Measurements from ENCODE around the gene PLXNA3.

The PLXNA3 gene

DNA sequence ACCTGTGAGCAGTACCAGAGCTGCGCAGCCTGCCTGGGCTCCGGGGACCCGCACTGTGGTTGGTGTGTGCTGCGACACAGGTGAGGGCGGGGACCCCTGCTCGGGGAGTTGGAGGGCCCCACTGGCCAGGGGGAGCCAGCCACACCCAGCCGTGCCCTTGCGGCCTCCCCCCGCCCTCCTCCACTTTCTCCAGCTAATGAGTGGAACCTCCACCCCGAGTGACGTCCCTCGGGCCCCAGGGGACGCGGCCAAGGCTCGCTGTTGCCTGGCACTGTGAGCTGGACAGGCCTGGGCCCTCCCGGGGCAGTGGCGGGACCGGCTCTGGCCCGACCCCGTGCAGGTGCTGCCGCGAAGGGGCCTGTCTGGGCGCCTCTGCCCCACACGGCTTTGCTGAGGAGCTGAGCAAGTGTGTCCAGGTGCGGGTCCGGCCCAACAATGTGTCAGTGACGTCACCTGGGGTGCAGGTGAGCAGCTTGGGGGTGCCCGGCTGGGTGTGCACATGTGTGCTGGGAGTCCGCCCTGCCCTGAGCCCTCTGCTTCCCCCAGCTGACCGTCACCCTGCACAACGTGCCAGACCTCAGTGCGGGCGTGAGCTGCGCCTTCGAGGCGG is 5.6 kb downstream of the PLXNA3 start:
- TF ChIP-seq POLR2AphosphoS5 (IDR thresholded peaks at IDR 0.05; ENCODE audit: low read depth, low read length) (no peak), POLR2A (IDR thresholded peaks at IDR 0.05; ENCODE audit: low read depth, low read length) (no peak), TAF1 (IDR thresholded peaks at IDR 0.05; ENCODE audit: borderline replicate concordance, low read depth, low read length) (no peak)
- DNase-seq (ENCODE audit: insufficient read length) (no peak), FAIRE-seq (no peak)

GRCh38 chrX:154464806-154465365 is 6.8 kb downstream of the PLXNA3 start:
- DNase-seq (ENCODE audit: insufficient read length) (no peak), FAIRE-seq (no peak)
- TF ChIP-seq POLR2A (IDR thresholded peaks at IDR 0.05; ENCODE audit: low read depth, low read length) (no peak), TAF1 (IDR thresholded peaks at IDR 0.05; ENCODE audit: borderline replicate concordance, low read depth, low read length) (no peak), POLR2AphosphoS5 (IDR thresholded peaks at IDR 0.05; ENCODE audit: low read depth, low read length) (no peak)

DNA sequence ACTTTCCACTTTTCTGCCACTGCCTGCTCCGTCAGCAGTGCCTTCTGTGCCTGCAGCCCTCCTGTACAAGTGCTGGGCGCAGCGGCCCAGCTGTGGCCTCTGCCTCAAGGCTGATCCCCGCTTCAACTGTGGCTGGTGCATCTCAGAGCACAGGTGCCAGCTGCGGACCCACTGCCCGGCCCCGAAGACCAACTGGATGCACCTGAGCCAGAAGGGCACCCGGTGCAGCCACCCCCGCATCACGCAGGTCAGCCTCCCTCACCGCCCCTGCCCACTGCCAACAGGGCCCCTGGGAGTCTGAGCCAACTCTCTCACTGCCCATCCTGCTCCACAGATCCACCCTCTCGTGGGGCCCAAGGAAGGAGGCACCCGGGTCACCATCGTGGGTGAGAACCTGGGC is 7.5 kb downstream of the PLXNA3 start:
- TF ChIP-seq TAF1 (IDR thresholded peaks at IDR 0.05; ENCODE audit: borderline replicate concordance, low read depth, low read length) (no peak), POLR2AphosphoS5 (IDR thresholded peaks at IDR 0.05; ENCODE audit: low read depth, low read length) (no peak), POLR2A (IDR thresholded peaks at IDR 0.05; ENCODE audit: low read depth, low read length) (no peak)
- DNase-seq (ENCODE audit: insufficient read length) (no peak), FAIRE-seq (no peak)

DNA sequence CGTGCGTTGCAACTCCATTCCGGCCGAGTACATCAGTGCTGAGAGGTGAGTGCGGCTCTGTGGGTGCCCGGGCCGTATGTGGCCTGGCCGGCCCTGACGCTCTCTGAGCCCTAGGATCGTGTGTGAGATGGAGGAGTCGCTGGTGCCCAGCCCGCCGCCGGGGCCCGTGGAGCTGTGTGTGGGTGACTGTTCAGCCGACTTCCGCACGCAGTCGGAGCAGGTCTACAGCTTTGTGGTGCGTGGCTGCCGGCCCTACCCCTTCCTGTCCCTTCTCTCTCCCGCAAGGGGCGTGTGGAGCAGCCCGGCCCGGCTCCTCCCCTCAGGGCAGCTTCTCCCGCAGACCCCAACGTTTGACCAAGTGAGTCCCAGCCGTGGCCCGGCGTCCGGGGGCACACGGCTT is 8.0 kb downstream of the PLXNA3 start:
- DNase-seq (ENCODE audit: insufficient read length) (no peak), FAIRE-seq (no peak)
- no peak for TF ChIP-seq POLR2AphosphoS5 (IDR thresholded peaks at IDR 0.05; ENCODE audit: low read depth, low read length)

GRCh38 chrX:154466907-154467306 is 8.8 kb downstream of the PLXNA3 start:
- no peak for DNase-seq (ENCODE audit: insufficient read length)
- TF ChIP-seq POLR2AphosphoS5 (IDR thresholded peaks at IDR 0.05; ENCODE audit: low read depth, low read length) (no peak), TAF1 (IDR thresholded peaks at IDR 0.05; ENCODE audit: borderline replicate concordance, low read depth, low read length) (no peak), POLR2A (IDR thresholded peaks at IDR 0.05; ENCODE audit: low read depth, low read length) (no peak)
- FAIRE-seq: no peak

DNA sequence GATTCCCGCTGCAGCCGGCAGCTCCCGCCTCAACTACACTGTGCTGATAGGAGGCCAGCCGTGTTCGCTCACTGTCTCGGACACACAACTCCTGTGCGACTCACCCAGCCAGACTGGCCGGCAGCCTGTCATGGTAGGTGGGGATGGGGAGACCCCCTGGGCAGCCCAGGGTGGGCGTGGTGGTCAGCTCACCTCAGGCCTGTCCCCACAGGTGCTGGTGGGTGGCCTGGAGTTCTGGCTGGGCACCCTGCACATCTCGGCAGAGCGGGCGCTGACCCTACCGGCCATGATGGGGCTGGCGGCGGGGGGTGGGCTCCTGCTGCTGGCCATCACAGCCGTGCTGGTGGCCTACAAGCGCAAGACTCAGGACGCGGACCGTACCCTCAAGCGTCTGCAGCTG is 9.5 kb downstream of the PLXNA3 start:
- FAIRE-seq (no peak), DNase-seq (ENCODE audit: insufficient read length) (no peak)
- TF ChIP-seq POLR2AphosphoS5 (IDR thresholded peaks at IDR 0.05; ENCODE audit: low read depth, low read length): no peak
- no peak for TF ChIP-seq POLR2A (IDR thresholded peaks at IDR 0.05; ENCODE audit: low read depth, low read length)
- TF ChIP-seq TAF1 (IDR thresholded peaks at IDR 0.05; ENCODE audit: borderline replicate concordance, low read depth, low read length): no peak

- no peak for FAIRE-seq
- TF ChIP-seq POLR2AphosphoS5 (IDR thresholded peaks at IDR 0.05; ENCODE audit: low read depth, low read length) (no peak), TAF1 (IDR thresholded peaks at IDR 0.05; ENCODE audit: borderline replicate concordance, low read depth, low read length) (no peak), POLR2A (IDR thresholded peaks at IDR 0.05; ENCODE audit: low read depth, low read length) (no peak)
- DNase-seq (ENCODE audit: insufficient read length): no peak
Observed at GRCh38 chrX:154468217-154468616, 10.1 kb downstream of the PLXNA3 start.

DNA sequence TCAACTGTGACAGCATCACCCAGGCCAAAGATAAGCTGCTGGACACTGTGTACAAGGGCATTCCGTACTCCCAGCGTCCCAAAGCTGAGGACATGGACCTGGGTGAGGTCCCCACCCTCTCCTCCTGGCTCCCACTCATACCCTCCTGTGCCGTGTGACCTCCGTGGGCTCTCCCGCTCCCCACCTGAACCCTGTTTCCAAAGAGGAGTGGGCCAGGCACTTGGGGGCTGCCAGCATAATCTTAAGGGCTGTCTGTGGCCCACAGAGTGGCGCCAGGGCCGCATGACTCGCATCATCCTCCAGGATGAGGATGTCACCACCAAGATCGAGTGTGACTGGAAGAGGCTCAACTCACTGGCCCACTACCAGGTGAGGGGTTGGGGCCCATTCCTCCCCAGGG is 11.0 kb downstream of the PLXNA3 start:
- DNase-seq (ENCODE audit: insufficient read length) (no peak), FAIRE-seq (no peak)
- no peak for TF ChIP-seq POLR2AphosphoS5 (IDR thresholded peaks at IDR 0.05; ENCODE audit: low read depth, low read length)
- TF ChIP-seq TAF1 (IDR thresholded peaks at IDR 0.05; ENCODE audit: borderline replicate concordance, low read depth, low read length): no peak
- no peak for TF ChIP-seq POLR2A (IDR thresholded peaks at IDR 0.05; ENCODE audit: low read depth, low read length)

DNA sequence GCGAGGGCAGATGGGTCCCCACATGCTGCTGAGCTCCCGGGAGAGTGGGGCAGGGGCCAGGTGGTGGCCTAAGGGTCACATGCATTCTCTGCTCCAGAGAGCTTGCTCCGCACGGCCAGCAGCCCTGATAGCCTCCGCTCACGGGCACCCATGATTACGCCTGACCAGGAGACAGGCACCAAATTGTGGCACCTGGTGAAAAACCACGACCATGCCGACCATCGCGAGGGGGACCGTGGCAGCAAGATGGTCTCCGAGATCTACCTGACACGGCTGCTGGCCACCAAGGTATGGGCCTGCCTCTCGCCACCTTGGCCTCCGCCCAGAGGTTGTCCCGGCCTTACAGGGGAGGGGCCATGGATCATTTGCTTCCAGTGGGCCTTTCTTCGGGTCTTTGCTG is 11.8 kb downstream of the PLXNA3 start:
- DNase-seq (ENCODE audit: insufficient read length) (no peak), FAIRE-seq (no peak)
- TF ChIP-seq POLR2AphosphoS5 (IDR thresholded peaks at IDR 0.05; ENCODE audit: low read depth, low read length): no peak
- TF ChIP-seq POLR2A (IDR thresholded peaks at IDR 0.05; ENCODE audit: low read depth, low read length): no peak
- no peak for TF ChIP-seq TAF1 (IDR thresholded peaks at IDR 0.05; ENCODE audit: borderline replicate concordance, low read depth, low read length)

DNA sequence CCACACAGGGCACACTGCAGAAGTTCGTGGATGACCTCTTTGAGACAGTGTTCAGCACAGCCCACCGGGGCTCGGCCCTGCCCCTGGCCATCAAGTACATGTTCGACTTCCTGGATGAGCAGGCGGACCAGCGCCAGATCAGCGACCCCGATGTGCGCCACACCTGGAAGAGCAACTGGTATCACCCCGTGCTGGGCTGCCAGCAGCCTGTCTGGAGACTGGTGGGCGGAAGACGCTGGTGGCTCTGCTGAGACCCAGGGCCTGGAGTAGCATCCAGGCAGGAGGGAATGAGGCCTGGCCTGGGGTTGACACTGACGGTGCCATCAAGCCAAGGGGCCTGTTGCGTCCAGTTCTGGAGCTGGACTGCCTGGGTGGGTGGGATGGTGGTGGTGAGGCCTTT is 12.4 kb downstream of the PLXNA3 start:
- DNase-seq (ENCODE audit: insufficient read length) (no peak), FAIRE-seq (no peak)
- no peak for TF ChIP-seq POLR2AphosphoS5 (IDR thresholded peaks at IDR 0.05; ENCODE audit: low read depth, low read length)
- TF ChIP-seq POLR2A (IDR thresholded peaks at IDR 0.05; ENCODE audit: low read depth, low read length): no peak
- no peak for TF ChIP-seq TAF1 (IDR thresholded peaks at IDR 0.05; ENCODE audit: borderline replicate concordance, low read depth, low read length)

- DNase-seq (ENCODE audit: insufficient read length): no peak
- TF ChIP-seq TAF1 (IDR thresholded peaks at IDR 0.05; ENCODE audit: borderline replicate concordance, low read depth, low read length) (no peak), POLR2AphosphoS5 (IDR thresholded peaks at IDR 0.05; ENCODE audit: low read depth, low read length) (no peak), POLR2A (IDR thresholded peaks at IDR 0.05; ENCODE audit: low read depth, low read length) (no peak)
- FAIRE-seq: no peak
Observed at GRCh38 chrX:154470914-154471568, 13.0 kb downstream of the PLXNA3 start.

Measured in GM12892 (cell line).